ENCODE data around the gene IRF2. TPM values are rescaled to one million over a fixed set of nuclear protein-coding genes. Genes with fewer than 3 reads are reported as not detected.

IRF2 gene
- total and polyA plus RNA-seq, 12 donors = 9.3 to 41.4 (median 28.6) TPM

- DNase-seq (no peak), ATAC-seq (no peak)
- peak overlapping the region in 9 of 10 donors; percentile 22 to 95 (median 84) for H3K27ac ChIP-seq
- no peaks in the 10 kb centered on the region for H3K27me3 ChIP-seq
- H3K9me3 ChIP-seq = peaks cover 0 to 4% (median 0%) of the 10 kb centered on the region in 11 donors
- H3K4me3 ChIP-seq = no peak overlapping the region
- peaks cover 10 to 66% (median 56%) of the 10 kb centered on the region in 9 donors for H3K4me1 ChIP-seq
- intact Hi-C loops (cut with DNase I) = loop anchor here in 6 of 10 donors (2.0 to 10.0 kb wide), 6 partner anchors 33 to 188 kb away; partner anchors contain the start of gene IRF2 (in 4 of the 6)
- no peaks in the 10 kb centered on the region for H3K36me3 ChIP-seq
- 64 to 84% methylated on average over 11 of the region's 11 CpGs for WGBS, 2 donors
- TF ChIP-seq, protein P1, sequence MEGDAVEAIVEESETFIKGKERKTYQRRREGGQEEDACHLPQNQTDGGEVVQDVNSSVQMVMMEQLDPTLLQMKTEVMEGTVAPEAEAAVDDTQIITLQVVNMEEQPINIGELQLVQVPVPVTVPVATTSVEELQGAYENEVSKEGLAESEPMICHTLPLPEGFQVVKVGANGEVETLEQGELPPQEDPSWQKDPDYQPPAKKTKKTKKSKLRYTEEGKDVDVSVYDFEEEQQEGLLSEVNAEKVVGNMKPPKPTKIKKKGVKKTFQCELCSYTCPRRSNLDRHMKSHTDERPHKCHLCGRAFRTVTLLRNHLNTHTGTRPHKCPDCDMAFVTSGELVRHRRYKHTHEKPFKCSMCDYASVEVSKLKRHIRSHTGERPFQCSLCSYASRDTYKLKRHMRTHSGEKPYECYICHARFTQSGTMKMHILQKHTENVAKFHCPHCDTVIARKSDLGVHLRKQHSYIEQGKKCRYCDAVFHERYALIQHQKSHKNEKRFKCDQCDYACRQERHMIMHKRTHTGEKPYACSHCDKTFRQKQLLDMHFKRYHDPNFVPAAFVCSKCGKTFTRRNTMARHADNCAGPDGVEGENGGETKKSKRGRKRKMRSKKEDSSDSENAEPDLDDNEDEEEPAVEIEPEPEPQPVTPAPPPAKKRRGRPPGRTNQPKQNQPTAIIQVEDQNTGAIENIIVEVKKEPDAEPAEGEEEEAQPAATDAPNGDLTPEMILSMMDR (IDR thresholded peaks at IDR 0.05) = no peak
These were observed 124.9 kb downstream of the IRF2 start for GRCh38 chr4:184349283-184350039.

- WGBS, 2 donors = 47 to 50% methylated on average over 15 of the region's 15 CpGs
- no peak overlapping the region for H3K4me3 ChIP-seq
- intact Hi-C loops (cut with DNase I) = loop anchor here in 6 of 10 donors (2.0 to 10.0 kb wide), 6 partner anchors 34 to 189 kb away; partner anchors contain the start of gene IRF2 (in 4 of the 6)
- H3K4me1 ChIP-seq = peaks cover 10 to 67% (median 54%) of the 10 kb centered on the region in 9 donors
- ATAC-seq = peak in 6 of 8 donors; percentile 3 to 65 (median 14)
- peaks cover 0 to 4% (median 0%) of the 10 kb centered on the region in 11 donors for H3K9me3 ChIP-seq
- H3K27me3 ChIP-seq = no peaks in the 10 kb centered on the region
- peak overlapping the region in 9 of 10 donors; percentile 71 to 95 (median 84) for H3K27ac ChIP-seq
- TF ChIP-seq, protein P1 (IDR thresholded peaks at IDR 0.05) = no peak
- no peaks in the 10 kb centered on the region for H3K36me3 ChIP-seq
- DNase-seq = peak in 1 of 2 donors; percentile 56
These were observed 125.8 kb downstream of the IRF2 start for GRCh38 chr4:184348311-184349233.

GRCh38 chr4:184347251-184348239 lies 126.8 kb downstream of the IRF2 start:
- DNase-seq (peak in 1 of 2 donors; percentile 58), ATAC-seq (peak; percentile 19 to 67 (median 47))
- no peaks in the 10 kb centered on the region for H3K27me3 ChIP-seq
- 38 to 47% methylated on average over 16 of the region's 16 CpGs for WGBS, 2 donors
- intact Hi-C loops (cut with DNase I) = loop anchor here in 6 of 10 donors (2.0 to 10.0 kb wide), 6 partner anchors 35 to 190 kb away; partner anchors contain the start of gene IRF2 (in 4 of the 6)
- peak overlapping the region; percentile 36 to 95 (median 82) for H3K27ac ChIP-seq
- TF ChIP-seq, protein P1 (IDR thresholded peaks at IDR 0.05) = no peak
- no peaks in the 10 kb centered on the region for H3K36me3 ChIP-seq
- H3K9me3 ChIP-seq = peaks cover 0 to 4% (median 0%) of the 10 kb centered on the region in 11 donors
- peaks cover 10 to 78% (median 54%) of the 10 kb centered on the region in 9 donors for H3K4me1 ChIP-seq
- H3K4me3 ChIP-seq = peak overlapping the region in 2 of 10 donors; percentile 1 to 7
